Measurements from ENCODE around the gene MYBPC2. TPM values are rescaled to one million over a fixed set of nuclear protein-coding genes. Genes with fewer than 3 reads are reported as not detected.

Gene MYBPC2
- total RNA-seq, 1 experiment from 2014 or later: not detected

GRCh38 chr19:50508843-50509190 is 76.1 kb downstream of the MYBPC2 start:
- peaks cover 6% of the 10 kb centered on the region for H3K4me1 ChIP-seq (ENCODE audit: insufficient read depth, low read length, poor library complexity, severe bottlenecking)
- no peak overlapping the region for H3K4me3 ChIP-seq (ENCODE audit: low read depth, low read length, poor library complexity, severe bottlenecking)
- POLR2A ChIA-PET (ENCODE audit: low non-redundant PET): no interaction called here
- H3K9me3 ChIP-seq (ENCODE audit: low read depth, low read length, poor library complexity, severe bottlenecking): no peaks in the 10 kb centered on the region
- TF ChIP-seq CTCF (conservative IDR thresholded peaks at IDR 0.05; ENCODE audit: low read depth, low read length): no peak
- intact Hi-C loops (cut with micrococcal nuclease; ENCODE audit: unreplicated experiment): no loop called here
- no peaks in the 10 kb centered on the region for H3K36me3 ChIP-seq (ENCODE audit: insufficient read depth, low read length, poor library complexity, severe bottlenecking)
- no TSS peak for BruUV-seq (replicated peaks)
- DNase-seq (ENCODE audit: low spot score): no peak
- CTCF ChIA-PET: interaction anchor here (0.6 to 0.7 kb wide), 3 partner anchors 22 to 581 kb away, joined by 4 to 10 read pairs (median 4); no protein-coding TSS in a partner anchor
- no peak overlapping the region for H3K27ac ChIP-seq (ENCODE audit: low read depth, low read length, poor library complexity, severe bottlenecking)
- H3K27me3 ChIP-seq (replicated peaks; ENCODE audit: insufficient read depth, low read depth, low read length, poor library complexity): no peaks in the 10 kb centered on the region

- Histone ChIP-seq H3K36me3 (ENCODE audit: insufficient read depth, low read length, poor library complexity, severe bottlenecking) (no peaks in the 10 kb centered on the region), H3K27ac (ENCODE audit: low read depth, low read length, poor library complexity, severe bottlenecking) (no peak overlapping the region), H3K4me1 (ENCODE audit: insufficient read depth, low read length, poor library complexity, severe bottlenecking) (peaks cover 6% of the 10 kb centered on the region), H3K27me3 (replicated peaks; ENCODE audit: insufficient read depth, low read depth, low read length, poor library complexity) (no peaks in the 10 kb centered on the region), H3K4me3 (ENCODE audit: low read depth, low read length, poor library complexity, severe bottlenecking) (no peak overlapping the region), H3K9me3 (ENCODE audit: low read depth, low read length, poor library complexity, severe bottlenecking) (no peaks in the 10 kb centered on the region)
- no peak for DNase-seq (ENCODE audit: low spot score)
- no peak for TF ChIP-seq CTCF (conservative IDR thresholded peaks at IDR 0.05; ENCODE audit: low read depth, low read length)
- no peak for TF ChIP-seq EZH2 (IDR thresholded peaks at IDR 0.05; ENCODE audit: borderline replicate concordance, low read depth, low read length, poor library complexity, severe bottlenecking)
- ChIA-PET POLR2A (ENCODE audit: low non-redundant PET) (no interaction called here), CTCF (interaction anchor here (0.7 kb wide), 1 partner anchor 23 kb away, joined by 10 read pairs; no protein-coding TSS in a partner anchor)
- no TSS peak for BruUV-seq (replicated peaks)
- intact Hi-C loops (cut with micrococcal nuclease; ENCODE audit: unreplicated experiment): no loop called here
Observed at GRCh38 chr19:50509366-50509765, 76.7 kb downstream of the MYBPC2 start.

- no peak for DNase-seq (ENCODE audit: low spot score)
Observed at GRCh38 chr19:50510121-50510670, 77.5 kb downstream of the MYBPC2 start.

More at GRCh38 chr19:50510121-50510670, 77.5 kb downstream of the MYBPC2 start:
- Histone ChIP-seq H3K4me1 (ENCODE audit: insufficient read depth, low read length, poor library complexity, severe bottlenecking) (peaks cover 6% of the 10 kb centered on the region), H3K4me3 (ENCODE audit: low read depth, low read length, poor library complexity, severe bottlenecking) (peak overlapping the region; percentile 63), H3K27ac (ENCODE audit: low read depth, low read length, poor library complexity, severe bottlenecking) (peak overlapping the region; percentile 90), H3K36me3 (ENCODE audit: insufficient read depth, low read length, poor library complexity, severe bottlenecking) (no peaks in the 10 kb centered on the region), H3K9me3 (ENCODE audit: low read depth, low read length, poor library complexity, severe bottlenecking) (no peaks in the 10 kb centered on the region), H3K27me3 (replicated peaks; ENCODE audit: insufficient read depth, low read depth, low read length, poor library complexity) (no peaks in the 10 kb centered on the region)
- intact Hi-C loops (cut with micrococcal nuclease; ENCODE audit: unreplicated experiment): loop anchor here (5.0 kb wide), 1 partner anchor 133 kb away; the partner anchor contains the start of gene NR1H2
- no TSS peak for BruUV-seq (replicated peaks)
- ChIA-PET POLR2A (ENCODE audit: low non-redundant PET) (no interaction called here), CTCF (interaction anchor here (1.2 kb wide), 1 partner anchor 141 kb away, joined by 3 read pairs; no protein-coding TSS in a partner anchor)
- TF ChIP-seq CTCF (conservative IDR thresholded peaks at IDR 0.05; ENCODE audit: low read depth, low read length) (no peak), EZH2 (IDR thresholded peaks at IDR 0.05; ENCODE audit: borderline replicate concordance, low read depth, low read length, poor library complexity, severe bottlenecking) (no peak)

Data from A673 (cell line).